Thoracic aorta (tissue), 2 donors: ENCODE measurements around the gene SLC8A1. TPM values are rescaled to one million over a fixed set of nuclear protein-coding genes. Genes with fewer than 3 reads are reported as not detected.

ENCODE experiments used
- ATAC-seq: fragments of 150-250 bp; one replicate; pipeline ENCODE4 v1.8.0; 2017; ENCODE audit warnings: low read depth; ENCODE audit not compliant: insufficient number of reproducible peaks, low FRiP score
- DNase-seq: peaks from one replicate; pipeline ENCODE4 v3.0.0-alpha.2; 2020; ENCODE audit warnings: low spot score
- H3K27ac ChIP-seq, 2 donors: fragments of 200-600 bp; sonication (generic); 1 replicate in 1 of 2; 2 replicates in 1 of 2; pipeline ENCODE4 v1.5.1; 2016; ENCODE audit warnings: mild to moderate bottlenecking in 2 of 2, moderate library complexity in 2 of 2
- H3K27me3 ChIP-seq: fragments of 200-600 bp; sonication (generic); replicated peaks from 2 replicates; pipeline ENCODE4 v1.6.0; 2016; ENCODE audit warnings: mild to moderate bottlenecking; ENCODE audit not compliant: insufficient read depth
- H3K36me3 ChIP-seq: fragments of 200-600 bp; sonication (generic); one replicate; pipeline ENCODE4 v1.5.1; 2016
- H3K4me1 ChIP-seq, 2 donors: fragments of 200-600 bp; sonication (generic); 1 replicate in 1 of 2; 2 replicates in 1 of 2; pipeline versions ENCODE4 v1.5.1 to v1.6.0; 2016; ENCODE audit warnings: low read depth in 2 of 2, mild to moderate bottlenecking in 1 of 2; ENCODE audit not compliant: control insufficient read depth in 1 of 2
- H3K4me3 ChIP-seq: fragments of 200-600 bp; sonication (generic); 2 replicates; pipeline ENCODE4 v1.5.1; 2016; ENCODE audit warnings: mild to moderate bottlenecking
- H3K9me3 ChIP-seq: fragments of 200-600 bp; sonication (generic); 2 replicates; pipeline ENCODE4 v1.5.1; 2016
- CTCF ChIP-seq: fragments of 200-600 bp; sonication (generic); IDR thresholded peaks from one replicate; pipeline ENCODE4 v1.5.1; 2019; ENCODE audit warnings: antibody characterized with exemption
- total RNA-seq, 2 donors: library from RNA; depleted of rRNA; stranded (reverse); fragments of >200 nt; gene quantifications; one replicate each; pipeline versions ENCODE4 v1.1.0 to v1.2.3, GENCODE V29; 2016

Gene SLC8A1
- total RNA-seq, 2 donors from 2014 or later: 13.7 to 31.2 TPM

GRCh38 chr2:40265602-40266001, 186.3 kb downstream of the SLC8A1 start:
- no peak overlapping the region for H3K4me3 ChIP-seq
- DNase-seq (no peak), ATAC-seq (no peak)
- no peaks in the 10 kb centered on the region for H3K36me3 ChIP-seq
- no peaks in the 10 kb centered on the region for H3K9me3 ChIP-seq
- H3K27me3 ChIP-seq: no peaks in the 10 kb centered on the region
- TF ChIP-seq CTCF: no peak
- H3K27ac ChIP-seq: no peak overlapping the region
- peaks cover 0 to 7% of the 10 kb centered on the region in 2 donors for H3K4me1 ChIP-seq

- ATAC-seq: no peak
- H3K36me3 ChIP-seq: no peaks in the 10 kb centered on the region
- H3K27ac ChIP-seq: no peak overlapping the region
- no peak for TF ChIP-seq CTCF
- no peaks in the 10 kb centered on the region for H3K4me1 ChIP-seq
- no peaks in the 10 kb centered on the region for H3K9me3 ChIP-seq
- H3K4me3 ChIP-seq: no peak overlapping the region
- no peaks in the 10 kb centered on the region for H3K27me3 ChIP-seq
- DNase-seq: no peak
Measured at GRCh38 chr2:40261042-40261441, 190.8 kb downstream of the SLC8A1 start.

GRCh38 chr2:40260437-40260836, 191.5 kb downstream of the SLC8A1 start:
- H3K9me3 ChIP-seq: no peaks in the 10 kb centered on the region
- no peak for TF ChIP-seq CTCF
- no peaks in the 10 kb centered on the region for H3K4me1 ChIP-seq
- H3K36me3 ChIP-seq: no peaks in the 10 kb centered on the region
- no peak overlapping the region for H3K4me3 ChIP-seq
- H3K27me3 ChIP-seq: no peaks in the 10 kb centered on the region
- ATAC-seq (no peak), DNase-seq (no peak)
- no peak overlapping the region for H3K27ac ChIP-seq

GRCh38 chr2:40259900-40260299, 192.0 kb downstream of the SLC8A1 start:
- no peaks in the 10 kb centered on the region for H3K9me3 ChIP-seq
- ATAC-seq (no peak), DNase-seq (no peak)
- no peak overlapping the region for H3K4me3 ChIP-seq
- no peaks in the 10 kb centered on the region for H3K27me3 ChIP-seq
- H3K4me1 ChIP-seq: no peaks in the 10 kb centered on the region
- TF ChIP-seq CTCF: no peak
- H3K36me3 ChIP-seq: no peaks in the 10 kb centered on the region
- H3K27ac ChIP-seq: no peak overlapping the region

- no peak for TF ChIP-seq CTCF
- Histone ChIP-seq H3K4me1 (no peaks in the 10 kb centered on the region), H3K27ac (no peak overlapping the region)
Measured at GRCh38 chr2:40258135-40258457, 193.8 kb downstream of the SLC8A1 start.

More at GRCh38 chr2:40258135-40258457, 193.8 kb downstream of the SLC8A1 start:
- DNase-seq (no peak), ATAC-seq (no peak)
- no peak overlapping the region for H3K4me3 ChIP-seq
- H3K36me3 ChIP-seq: no peaks in the 10 kb centered on the region
- no peaks in the 10 kb centered on the region for H3K27me3 ChIP-seq
- no peaks in the 10 kb centered on the region for H3K9me3 ChIP-seq
